K562 (cell line): ENCODE results near the gene ERGIC1. TPM values are rescaled to one million over a fixed set of nuclear protein-coding genes. Genes with fewer than 3 reads are reported as not detected.

Source experiments
- CBFA2T3 ChIP-seq: fragments of 450-650 bp; IDR thresholded peaks from 2 replicates; pipeline ENCODE4 v1.6.1; 2017
- HES1 ChIP-seq: fragments of 450-650 bp; IDR thresholded peaks from 2 replicates; pipeline ENCODE4 v1.6.1; 2016; ENCODE audit warnings: low read depth, mild to moderate bottlenecking, moderate library complexity
- HMGXB4 ChIP-seq: sonication (generic); formaldehyde crosslinking; IDR thresholded peaks from 2 replicates; pipeline ENCODE4 v1.8.1; 2023; ENCODE audit warnings: mild to moderate bottlenecking, missing genetic modification reagents
- MTA3 ChIP-seq: fragments of 450-650 bp; formaldehyde crosslinking; IDR thresholded peaks from 2 replicates; pipeline ENCODE4 v1.6.1; 2017; ENCODE audit warnings: mild to moderate bottlenecking, borderline replicate concordance
- NFIC ChIP-seq: fragments of 450-650 bp; IDR thresholded peaks from 2 replicates; pipeline ENCODE4 v1.6.1; 2017; ENCODE audit warnings: mild to moderate bottlenecking, inconsistent platforms
- NR2C2 ChIP-seq, 2 experiments: fragments of 200-800 bp in 1 of 2; sonication (Bioruptor generic) in 1 of 2; sonication (generic) in 1 of 2; formaldehyde crosslinking in 1 of 2; IDR thresholded peaks; 2 replicates each; pipeline versions ENCODE4 v1.6.1 to v1.8.0; 2016 to 2022; ENCODE audit warnings: mild to moderate bottlenecking in 1 of 2, missing compliant biosample characterization in 1 of 2, missing genetic modification characterization in 1 of 2, missing genetic modification reagents in 1 of 2
- SIN3B ChIP-seq: fragments of 450-650 bp; IDR thresholded peaks from 2 replicates; pipeline ENCODE4 v1.6.1; 2017; ENCODE audit warnings: low read depth, mild to moderate bottlenecking, moderate library complexity
- SLC30A9 ChIP-seq: fragments of 250-450 bp; sonication (Bioruptor Pico); IDR thresholded peaks from 2 replicates; pipeline ENCODE4 v1.8.0; 2022; ENCODE audit warnings: mild to moderate bottlenecking, moderate library complexity
- U2AF1 ChIP-seq: fragments of 200-400 bp; formaldehyde crosslinking; optimal IDR thresholded peaks from 2 replicates; pipeline ENCODE3; 2017; ENCODE audit warnings: mild to moderate bottlenecking, low read depth, low read length, moderate library complexity
- ZBTB17 ChIP-seq: fragments of 450-650 bp; formaldehyde crosslinking; IDR thresholded peaks from 2 replicates; pipeline ENCODE4 v1.4.0; 2020; ENCODE audit warnings: mild to moderate bottlenecking
- ZNF41 ChIP-seq: fragments of 250-450 bp; sonication (Bioruptor Pico); conservative IDR thresholded peaks from 2 replicates; pipeline ENCODE4 v1.4.0; 2020; ENCODE audit warnings: mild to moderate bottlenecking
- ZNF592 ChIP-seq: fragments of 450-650 bp; IDR thresholded peaks from 2 replicates; pipeline ENCODE4 v1.6.1; 2017; ENCODE audit warnings: antibody characterized with exemption, mild to moderate bottlenecking
- ZNF717 ChIP-seq: fragments of 250-450 bp; sonication (Bioruptor Pico); IDR thresholded peaks from 2 replicates; pipeline ENCODE4 v1.5.0; 2021
- ZSCAN32 ChIP-seq: fragments of 450-650 bp; formaldehyde crosslinking; IDR thresholded peaks from 2 replicates; pipeline ENCODE4 v1.4.0; 2020; ENCODE audit warnings: mild to moderate bottlenecking, moderate library complexity
- polyA plus RNA-seq, 8 experiments: library from polyadenylated mRNA; depleted of rRNA in 4 of 8; stranded (reverse) in 5 of 8; unstranded in 3 of 8; fragments of >200 nt; fragmentation: Nextera tagmentation in 2 of 8; fragmentation: Illumina TruSeq in 1 of 8; extraction: Ambion mirVana in 2 of 8; extraction: Trizol in 1 of 8; gene quantifications; 2 replicates each; pipeline versions ENCODE4 v1.2.1 to v1.2.3, GENCODE V29; 2011 to 2014; ENCODE audit warnings: inconsistent platforms in 1 of 8, missing spikeins in 1 of 8
- total RNA-seq, 7 experiments: library from RNA; depleted of rRNA in 6 of 7; stranded (reverse); fragments of >200 nt in 6 of 7; fragmentation: Illumina TruSeq in 2 of 7; extraction: Trizol in 2 of 7; gene quantifications; 2 replicates each; pipeline versions ENCODE4 v1.2.1 to v1.2.3, GENCODE V29; 2011 to 2021; ENCODE audit warnings: low replicate concordance in 1 of 7
- TF ChIP-seq, protein P1 (sequence below): IDR thresholded peaks from 3 replicates; pipeline ENCODE4 v1.6.1; 2011; ENCODE audit warnings: borderline replicate concordance, mild to moderate bottlenecking, moderate library complexity; ENCODE audit not compliant: insufficient read length; ENCODE audit errors: extremely low read depth
- TF ChIP-seq, protein P2 (sequence below): fragments of 450-650 bp; IDR thresholded peaks from 2 replicates; pipeline ENCODE4 v1.6.1; 2017; ENCODE audit warnings: mild to moderate bottlenecking, moderate library complexity

Gene ERGIC1
- total and polyA plus RNA-seq, 9 of the 15 experiments (the other 6 are each of a cell fraction or from before 2014, with no cell fraction given), result 5.5 to 68.4 (median 36.4) TPM

DNA sequence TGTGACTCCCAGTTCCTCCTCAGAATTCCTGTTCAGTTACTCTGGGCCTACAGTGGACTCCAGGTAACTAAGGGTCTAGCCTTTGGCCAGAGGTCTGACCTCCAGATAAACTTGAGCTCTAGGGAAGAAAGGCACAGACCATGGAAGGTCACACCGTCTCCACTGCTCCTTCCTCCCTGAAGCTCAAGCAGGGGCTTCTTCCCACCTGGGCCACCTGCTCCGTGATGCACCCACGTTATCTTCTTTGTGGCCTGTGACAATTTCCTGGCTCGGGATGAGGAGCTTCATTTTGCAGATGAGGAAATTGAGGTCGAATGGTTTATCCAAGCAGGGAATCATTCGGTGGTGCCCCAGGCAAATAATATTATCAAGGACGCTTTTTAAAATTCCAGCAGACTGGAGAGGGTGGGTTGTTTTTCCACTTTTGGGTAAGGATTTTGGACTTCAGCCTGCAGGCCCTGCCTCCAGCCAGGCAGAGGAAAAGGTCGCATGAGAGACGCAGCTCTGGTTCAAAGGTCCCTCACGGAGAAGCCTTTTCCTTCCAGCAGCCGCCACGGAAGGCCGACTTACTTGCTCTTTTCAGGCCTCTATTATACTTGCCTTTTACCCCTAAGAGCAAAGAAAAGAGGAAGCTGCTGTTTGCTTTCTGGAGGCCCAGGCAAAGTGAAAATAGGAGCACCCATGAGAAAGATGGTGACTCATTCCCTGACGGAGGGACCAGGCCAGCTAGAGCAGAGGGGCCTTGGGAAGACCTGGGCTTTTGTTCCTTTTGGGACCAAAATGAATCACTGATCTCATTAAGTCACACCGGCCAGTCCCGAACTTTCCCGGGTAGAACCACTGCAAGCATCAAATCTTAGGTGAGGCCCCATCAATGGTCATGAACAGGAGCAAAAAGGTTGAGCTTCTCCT, 40.2 kb upstream of the ERGIC1 start (continued):
- TF ChIP-seq HMGXB4 (CRISPR knock-in tag) (no peak), SLC30A9 (CRISPR knock-in tag) (no peak), NFIC (no peak), U2AF1 (no peak), NR2C2 (CRISPR knock-in tag; IDR thresholded peaks at IDR 0.05) (no peak), NR2C2 (tag; IDR thresholded peaks at IDR 0.05) (peak; percentile 53; the same call in 1 of the 2 replicates), ZNF41 (CRISPR knock-in tag) (no peak), ZNF717 (no peak), ZSCAN32 (CRISPR knock-in tag) (no peak), ZNF592 (peak; percentile 73; the same call in 1 of the 2 replicates), MTA3 (peak; percentile 50; the same call in 1 of the 2 replicates), CBFA2T3 (no peak), ZBTB17 (CRISPR knock-in tag) (no peak), HES1 (no peak), SIN3B (no peak)
- TF ChIP-seq, protein P1, sequence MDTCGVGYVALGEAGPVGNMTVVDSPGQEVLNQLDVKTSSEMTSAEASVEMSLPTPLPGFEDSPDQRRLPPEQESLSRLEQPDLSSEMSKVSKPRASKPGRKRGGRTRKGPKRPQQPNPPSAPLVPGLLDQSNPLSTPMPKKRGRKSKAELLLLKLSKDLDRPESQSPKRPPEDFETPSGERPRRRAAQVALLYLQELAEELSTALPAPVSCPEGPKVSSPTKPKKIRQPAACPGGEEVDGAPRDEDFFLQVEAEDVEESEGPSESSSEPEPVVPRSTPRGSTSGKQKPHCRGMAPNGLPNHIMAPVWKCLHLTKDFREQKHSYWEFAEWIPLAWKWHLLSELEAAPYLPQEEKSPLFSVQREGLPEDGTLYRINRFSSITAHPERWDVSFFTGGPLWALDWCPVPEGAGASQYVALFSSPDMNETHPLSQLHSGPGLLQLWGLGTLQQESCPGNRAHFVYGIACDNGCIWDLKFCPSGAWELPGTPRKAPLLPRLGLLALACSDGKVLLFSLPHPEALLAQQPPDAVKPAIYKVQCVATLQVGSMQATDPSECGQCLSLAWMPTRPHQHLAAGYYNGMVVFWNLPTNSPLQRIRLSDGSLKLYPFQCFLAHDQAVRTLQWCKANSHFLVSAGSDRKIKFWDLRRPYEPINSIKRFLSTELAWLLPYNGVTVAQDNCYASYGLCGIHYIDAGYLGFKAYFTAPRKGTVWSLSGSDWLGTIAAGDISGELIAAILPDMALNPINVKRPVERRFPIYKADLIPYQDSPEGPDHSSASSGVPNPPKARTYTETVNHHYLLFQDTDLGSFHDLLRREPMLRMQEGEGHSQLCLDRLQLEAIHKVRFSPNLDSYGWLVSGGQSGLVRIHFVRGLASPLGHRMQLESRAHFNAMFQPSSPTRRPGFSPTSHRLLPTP, result no peak
- TF ChIP-seq, protein P2, sequence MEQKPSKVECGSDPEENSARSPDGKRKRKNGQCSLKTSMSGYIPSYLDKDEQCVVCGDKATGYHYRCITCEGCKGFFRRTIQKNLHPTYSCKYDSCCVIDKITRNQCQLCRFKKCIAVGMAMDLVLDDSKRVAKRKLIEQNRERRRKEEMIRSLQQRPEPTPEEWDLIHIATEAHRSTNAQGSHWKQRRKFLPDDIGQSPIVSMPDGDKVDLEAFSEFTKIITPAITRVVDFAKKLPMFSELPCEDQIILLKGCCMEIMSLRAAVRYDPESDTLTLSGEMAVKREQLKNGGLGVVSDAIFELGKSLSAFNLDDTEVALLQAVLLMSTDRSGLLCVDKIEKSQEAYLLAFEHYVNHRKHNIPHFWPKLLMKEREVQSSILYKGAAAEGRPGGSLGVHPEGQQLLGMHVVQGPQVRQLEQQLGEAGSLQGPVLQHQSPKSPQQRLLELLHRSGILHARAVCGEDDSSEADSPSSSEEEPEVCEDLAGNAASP, result no peak
